Endothelial cell (in vitro differentiated cells): ENCODE data around the gene MEIOSIN. TPM values are rescaled to one million over a fixed set of nuclear protein-coding genes. Genes with fewer than 3 reads are reported as not detected.
"Not testable (repeated sequence)": the region's sequence is repeated elsewhere in the genome, so short reads cannot be mapped to it uniquely, and the experiment has no call there.

ENCODE experiments used
- DNase-seq: peaks from one replicate; pipeline ENCODE4 v3.0.0; 2021; ENCODE audit warnings: low spot score
- H3K27ac Mint-ChIP-seq: one replicate; pipeline ENCODE4 v1.8.0; 2021; ENCODE audit warnings: mixed read lengths, inconsistent platforms; ENCODE audit not compliant: unreplicated experiment
- H3K27me3 Mint-ChIP-seq: one replicate; pipeline ENCODE4 v1.8.0; 2021; ENCODE audit warnings: mild to moderate bottlenecking, moderate library complexity, mixed read lengths, inconsistent platforms; ENCODE audit not compliant: unreplicated experiment
- H3K36me3 Mint-ChIP-seq: one replicate; pipeline ENCODE4 v1.8.0; 2021; ENCODE audit warnings: mild to moderate bottlenecking, low read depth, mixed read lengths, inconsistent platforms; ENCODE audit not compliant: unreplicated experiment
- H3K4me1 Mint-ChIP-seq: one replicate; pipeline ENCODE4 v1.8.0; 2021; ENCODE audit warnings: mild to moderate bottlenecking, mixed read lengths, inconsistent platforms; ENCODE audit not compliant: unreplicated experiment
- H3K4me3 Mint-ChIP-seq: one replicate; pipeline ENCODE4 v1.8.0; 2021; ENCODE audit warnings: mild to moderate bottlenecking, mixed read lengths, inconsistent platforms; ENCODE audit not compliant: unreplicated experiment
- H3K9me3 Mint-ChIP-seq: one replicate; pipeline ENCODE4 v1.8.0; 2021; ENCODE audit warnings: mixed read lengths, inconsistent platforms; ENCODE audit not compliant: unreplicated experiment
- CTCF ChIP-seq: fragments of 200-600 bp; sonication (generic); IDR thresholded peaks from one replicate; pipeline ENCODE4 v1.5.0; 2021; ENCODE audit warnings: antibody characterized with exemption; ENCODE audit not compliant: unreplicated experiment
- total RNA-seq: library from RNA; stranded (reverse); fragmentation: NEBNext Ultra II Directional; extraction: Animal tissue kit (Norgen Biotek cat#: 25700); gene quantifications from one replicate; pipeline ENCODE4 v1.2.1, GENCODE V29; 2021; ENCODE audit not compliant: unreplicated experiment

The MEIOSIN gene
- total RNA-seq, 1 donor from 2014 or later, result not detected

- Mint-ChIP-seq H3K4me1 (peaks cover 27% of the 10 kb centered on the region), H3K9me3 (no peaks in the 10 kb centered on the region), H3K27ac (peak overlapping the region; percentile 77), H3K36me3 (peaks cover 22% of the 10 kb centered on the region), H3K4me3 (peak overlapping the region; percentile 82), H3K27me3 (peaks cover 22% of the 10 kb centered on the region)
- DNase-seq, result no peak
- TF ChIP-seq CTCF, result no peak
These were observed 61.4 kb downstream of the MEIOSIN start for GRCh38 chr19:45794627-45795026.

DNA sequence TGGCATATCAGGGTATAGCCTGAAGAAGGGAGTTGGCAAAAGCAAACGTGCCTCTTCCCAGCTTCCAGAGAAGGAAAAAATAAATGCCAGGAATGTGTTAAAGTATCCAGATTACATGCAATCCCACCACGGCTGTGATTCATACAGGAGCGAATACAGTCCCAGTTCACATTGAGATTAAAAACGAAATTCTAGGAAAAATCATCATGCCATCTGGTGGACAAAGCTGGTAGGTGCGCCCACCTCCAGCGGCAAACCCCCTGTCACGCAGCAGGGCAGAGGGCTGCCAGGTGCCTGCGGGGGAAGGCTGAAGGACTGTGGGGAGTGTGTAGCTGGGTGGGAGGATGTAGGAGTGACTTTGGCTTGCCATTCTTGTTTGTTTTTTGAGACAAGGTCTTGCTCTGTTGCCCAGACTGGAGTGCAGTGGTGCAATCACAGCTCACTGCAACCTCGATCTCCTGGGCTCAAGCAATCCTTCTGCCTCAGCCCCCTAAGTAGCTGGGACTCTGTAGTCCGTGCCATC lies 65.8 kb downstream of the MEIOSIN start:
- peaks cover 7% of the 10 kb centered on the region for H3K4me1 Mint-ChIP-seq
- peaks cover 4% of the 10 kb centered on the region for H3K36me3 Mint-ChIP-seq
- DNase-seq, result peak; percentile 61
- no peak overlapping the region for H3K27ac Mint-ChIP-seq
- peaks cover 17% of the 10 kb centered on the region for H3K27me3 Mint-ChIP-seq
- H3K9me3 Mint-ChIP-seq, result no peaks in the 10 kb centered on the region
- no peak overlapping the region for H3K4me3 Mint-ChIP-seq
- TF ChIP-seq CTCF, result peak; percentile 90

DNA sequence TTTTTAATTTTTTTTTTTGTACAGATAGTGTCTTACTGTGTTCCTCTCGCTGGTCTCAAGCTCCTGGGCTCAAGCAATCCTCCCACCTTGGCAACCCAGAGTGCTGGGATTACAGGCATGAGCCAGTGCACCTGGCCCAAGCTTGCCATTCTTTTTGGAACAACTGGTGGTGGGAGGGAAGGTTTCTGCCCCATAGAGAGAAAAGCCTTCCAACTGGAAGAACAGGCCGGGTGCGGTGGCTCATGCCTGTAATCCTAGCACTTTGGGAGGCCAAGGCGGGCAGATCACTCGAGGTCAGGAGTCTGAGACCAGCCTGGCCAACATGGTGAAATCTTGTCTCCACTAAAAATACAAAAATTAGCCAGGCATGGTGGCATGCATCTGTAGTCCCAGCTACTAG lies 66.3 kb downstream of the MEIOSIN start:
- not testable (repeated sequence) for DNase-seq, H3K9me3 Mint-ChIP-seq, H3K4me1 Mint-ChIP-seq, H3K36me3 Mint-ChIP-seq, H3K27ac Mint-ChIP-seq, H3K4me3 Mint-ChIP-seq
- peaks cover 17% of the 10 kb centered on the region for H3K27me3 Mint-ChIP-seq

DNA sequence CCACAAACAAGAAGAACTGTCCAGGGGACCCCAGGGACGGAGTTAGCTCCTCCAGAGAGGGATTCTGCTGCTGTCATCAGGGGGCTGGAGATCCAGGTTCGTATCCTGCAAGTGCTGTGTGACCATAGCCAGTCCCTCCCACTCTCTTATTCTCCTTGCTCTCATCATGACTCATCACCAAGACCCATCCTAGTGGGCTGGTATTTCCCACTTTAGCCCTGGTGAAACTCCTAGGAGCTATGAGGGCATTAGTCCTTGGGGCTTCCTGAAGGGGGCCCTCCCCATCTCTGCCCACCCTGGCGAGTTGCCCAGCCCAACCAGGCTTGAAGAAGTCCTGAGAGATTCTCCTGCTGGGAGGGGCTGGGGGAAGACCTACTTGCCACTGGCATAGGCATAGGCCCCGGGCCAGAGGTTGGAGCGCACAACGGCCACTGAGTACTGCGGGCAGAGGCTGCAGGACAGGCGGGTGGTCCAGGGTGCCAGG lies 66.9 kb downstream of the MEIOSIN start:
- H3K4me3 Mint-ChIP-seq, result no peak overlapping the region
- no peak overlapping the region for H3K27ac Mint-ChIP-seq
- DNase-seq, result no peak
- peaks cover 15% of the 10 kb centered on the region for H3K27me3 Mint-ChIP-seq
- no peaks in the 10 kb centered on the region for H3K9me3 Mint-ChIP-seq
- TF ChIP-seq CTCF, result no peak
- H3K4me1 Mint-ChIP-seq, result peaks cover 5% of the 10 kb centered on the region
- no peaks in the 10 kb centered on the region for H3K36me3 Mint-ChIP-seq

- Mint-ChIP-seq H3K27me3 (peaks cover 18% of the 10 kb centered on the region), H3K4me3 (no peak overlapping the region), H3K4me1 (peaks cover 5% of the 10 kb centered on the region), H3K36me3 (no peaks in the 10 kb centered on the region), H3K9me3 (no peaks in the 10 kb centered on the region), H3K27ac (no peak overlapping the region)
- TF ChIP-seq CTCF, result no peak
- no peak for DNase-seq
These were observed 68.5 kb downstream of the MEIOSIN start for GRCh38 chr19:45801603-45802175.
